GM18870 (cell line): ENCODE data around the gene RPL22.

Source experiments
- ATAC-seq: cut with Tn5 transposase; IDR thresholded peaks from one replicate; pipeline ENCODE4 v1.9.1; 2021; ENCODE audit warnings: moderate library complexity; ENCODE audit not compliant: unreplicated experiment

RPL22 gene

GRCh38 chr1:6199298-6200187 lies at the start of gene RPL22:
Gene RPL22 (minus strand): TSS chr1:6199595. CDS start chr1:6199573, 22 bp downstream.
- peak; percentile 92 for ATAC-seq

DNA sequence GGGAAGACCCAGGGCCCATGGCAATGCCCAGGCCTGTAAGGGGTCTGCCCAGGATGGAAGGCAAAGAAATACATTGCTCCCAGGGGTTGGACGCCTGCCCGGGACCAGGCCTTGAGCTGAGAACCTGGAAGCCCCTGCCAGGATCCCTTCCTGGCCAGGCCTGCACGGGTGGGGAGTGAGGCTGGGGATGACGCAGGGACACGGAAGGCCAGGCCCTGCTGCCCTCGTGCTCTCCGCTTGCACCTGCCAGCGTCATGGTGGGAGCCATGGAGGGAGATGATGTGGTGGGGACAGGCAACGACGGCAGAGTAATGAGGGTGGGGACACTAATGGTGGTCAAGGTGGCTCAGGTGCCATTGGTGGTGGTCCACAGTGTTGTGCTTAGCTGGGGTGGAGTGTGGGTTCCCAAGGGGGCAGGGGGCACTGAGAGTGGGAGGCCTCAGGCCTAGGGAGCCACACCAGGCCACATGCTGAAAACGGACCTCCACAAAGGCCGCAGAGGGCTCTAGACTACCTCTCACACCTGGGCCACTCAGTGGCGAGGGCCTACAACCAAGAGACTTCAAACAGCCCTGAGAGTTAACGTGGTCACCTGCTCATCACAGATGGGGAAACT lies 48.9 kb upstream of the RPL22 start:
- ATAC-seq = no peak

DNA sequence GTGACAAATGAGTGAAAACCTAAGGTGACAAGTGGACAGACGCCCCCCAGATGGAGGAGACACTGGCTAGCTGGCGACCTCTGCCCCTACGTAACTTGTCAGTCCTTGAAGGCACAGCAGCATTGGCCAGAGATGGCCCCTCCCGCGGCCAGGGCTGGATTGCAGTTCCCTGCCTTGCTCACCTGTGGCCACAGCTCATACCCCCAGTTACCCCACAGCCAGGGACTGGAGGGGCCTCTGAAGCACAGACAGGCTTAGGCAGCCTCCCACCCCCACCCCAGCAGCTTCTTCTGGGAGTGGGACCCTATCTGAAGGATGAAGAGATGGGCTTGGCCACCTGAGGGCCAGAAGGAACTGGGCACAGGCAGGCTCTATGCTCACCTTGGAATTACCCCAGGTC lies 48.3 kb upstream of the RPL22 start:
- no peak for ATAC-seq

DNA sequence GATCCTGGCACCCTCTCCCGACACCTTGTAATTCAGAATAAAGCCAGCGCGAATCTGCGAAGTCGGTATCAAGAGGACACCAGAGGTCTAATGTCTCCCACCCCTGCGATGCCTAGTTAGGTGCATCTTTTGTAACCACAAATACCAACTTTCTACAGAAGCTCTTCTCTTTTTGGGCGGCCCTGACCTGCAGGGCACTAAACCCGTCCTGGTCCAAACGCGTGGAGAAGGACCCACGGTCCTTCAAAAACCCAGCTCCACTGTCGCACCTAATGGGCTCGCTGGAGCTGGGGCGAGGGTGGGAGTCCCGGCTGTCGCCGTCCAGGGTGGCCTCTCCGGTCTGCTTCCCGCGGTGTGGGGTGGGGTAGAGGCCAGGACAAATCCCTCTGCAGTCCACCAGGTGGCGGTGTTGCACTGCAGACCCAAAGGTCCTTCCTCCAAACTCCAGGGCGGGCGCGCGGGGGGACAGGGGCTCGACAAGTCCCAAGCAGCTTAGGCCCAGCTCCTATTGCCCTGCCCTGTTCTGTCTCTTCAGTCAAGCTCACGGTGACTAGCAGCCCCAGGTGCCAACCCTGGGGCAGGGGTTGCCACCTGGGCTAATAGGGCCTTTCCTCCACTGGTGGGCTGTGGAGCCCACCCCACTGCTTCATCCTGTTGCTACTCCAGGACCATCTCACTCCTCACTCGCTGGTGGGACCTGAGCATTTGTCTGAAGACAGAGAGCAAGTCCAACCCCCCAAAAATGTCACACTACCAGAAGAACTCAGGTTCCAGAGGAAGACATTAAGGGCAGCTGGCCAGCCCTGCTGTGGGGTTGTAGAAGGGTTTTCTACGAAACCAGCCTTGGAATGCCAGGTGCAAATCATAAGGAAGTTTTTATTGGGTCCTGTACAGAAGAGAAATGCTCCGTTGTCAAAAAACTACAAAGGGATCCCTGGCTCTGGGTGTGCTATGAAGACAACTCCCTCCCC lies 47.4 kb upstream of the RPL22 start:
- no peak for ATAC-seq

DNA sequence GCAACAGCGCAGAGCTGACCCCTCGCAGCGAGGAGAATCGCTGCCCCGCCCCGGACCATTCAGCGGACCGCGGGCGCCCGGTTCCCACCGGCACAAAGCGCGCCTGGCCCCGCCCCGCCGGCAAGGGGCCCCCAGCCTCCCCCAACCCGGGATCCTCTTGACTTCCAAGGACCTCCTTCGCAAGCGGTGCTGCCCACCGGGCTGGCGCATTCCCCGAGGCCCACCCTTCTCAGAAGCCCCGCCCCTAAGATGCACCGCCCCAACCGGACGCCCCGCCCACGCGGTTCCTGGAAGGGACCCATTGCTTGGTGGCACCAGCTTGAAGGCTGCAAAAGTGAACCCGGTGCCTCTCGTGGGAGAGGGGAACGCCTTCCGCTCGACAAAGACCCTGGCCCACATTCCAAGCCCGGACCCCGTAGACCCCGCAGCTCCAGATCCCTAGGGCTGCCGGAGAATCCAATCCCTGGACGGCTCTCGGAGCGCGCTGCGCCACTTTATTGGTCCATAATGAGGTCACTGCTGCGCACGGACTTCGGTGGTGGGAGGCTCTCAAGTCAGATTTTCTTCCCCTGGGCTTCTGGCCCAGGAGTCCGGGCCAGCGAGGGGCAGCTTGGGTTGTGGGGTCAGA lies 46.6 kb upstream of the RPL22 start:
- ATAC-seq = no peak

GRCh38 chr1:6245086-6245868 lies 45.9 kb upstream of the RPL22 start:
- ATAC-seq = no peak

DNA sequence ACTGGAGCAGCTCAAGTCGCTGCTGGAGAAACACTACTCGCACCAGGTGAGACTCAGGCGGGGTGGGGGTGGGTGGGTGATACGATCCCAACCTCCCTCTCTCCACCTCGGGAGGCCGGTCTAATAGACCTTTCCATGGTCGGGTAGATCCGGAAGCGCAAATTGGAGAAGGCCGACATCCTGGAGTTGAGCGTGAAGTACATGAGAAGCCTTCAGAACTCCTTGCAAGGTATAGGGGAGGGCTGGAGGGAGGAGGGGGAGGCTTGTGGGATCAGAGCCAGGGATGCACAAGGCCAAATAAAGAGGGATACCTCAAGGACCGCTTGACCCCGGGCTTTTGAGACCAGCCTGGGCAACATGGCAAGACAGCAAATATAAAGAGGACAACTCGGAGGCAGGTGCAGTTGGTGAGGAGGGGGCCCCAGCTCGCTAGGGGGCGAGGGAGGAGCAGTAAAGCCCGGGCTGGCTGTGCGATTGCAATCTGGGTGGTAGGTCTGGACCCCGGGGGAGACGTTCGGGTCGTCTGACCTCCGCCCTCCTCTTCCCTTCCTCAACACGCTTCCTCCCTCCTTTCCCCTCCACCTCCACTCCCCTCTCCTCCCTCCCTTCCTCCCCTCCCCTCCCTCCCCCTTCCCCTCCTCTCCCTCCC lies 45.1 kb upstream of the RPL22 start:
- ATAC-seq = no peak

DNA sequence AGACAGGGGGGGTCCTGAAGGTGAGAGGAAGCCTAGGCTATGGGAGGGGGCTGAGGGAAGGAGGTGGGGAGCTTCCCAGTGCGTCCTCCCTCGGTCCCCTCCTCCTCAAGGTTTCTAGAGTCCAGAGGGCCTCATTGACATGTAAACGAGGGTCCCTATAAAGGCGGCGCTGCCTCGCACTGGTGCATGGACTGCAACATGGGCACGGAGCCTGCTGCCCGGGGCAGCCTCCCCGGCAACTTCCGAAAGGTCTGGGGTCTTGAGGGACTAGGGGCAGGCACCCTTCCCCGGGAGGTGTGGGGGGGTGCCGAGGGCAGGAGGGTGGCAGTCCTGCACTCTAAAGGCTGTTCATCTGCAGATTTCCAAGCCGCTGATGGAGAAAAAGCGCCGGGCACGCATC lies 44.6 kb upstream of the RPL22 start, which contains the start of gene HES3:
HES3 (plus strand) TSS at position 187 of the 400 bp plus-strand sequence; CDS start at position 374, 187 bp downstream.
- no peak for ATAC-seq

- no peak for ATAC-seq
Observed at GRCh38 chr1:6243053-6243834, 43.8 kb upstream of the RPL22 start.

DNA sequence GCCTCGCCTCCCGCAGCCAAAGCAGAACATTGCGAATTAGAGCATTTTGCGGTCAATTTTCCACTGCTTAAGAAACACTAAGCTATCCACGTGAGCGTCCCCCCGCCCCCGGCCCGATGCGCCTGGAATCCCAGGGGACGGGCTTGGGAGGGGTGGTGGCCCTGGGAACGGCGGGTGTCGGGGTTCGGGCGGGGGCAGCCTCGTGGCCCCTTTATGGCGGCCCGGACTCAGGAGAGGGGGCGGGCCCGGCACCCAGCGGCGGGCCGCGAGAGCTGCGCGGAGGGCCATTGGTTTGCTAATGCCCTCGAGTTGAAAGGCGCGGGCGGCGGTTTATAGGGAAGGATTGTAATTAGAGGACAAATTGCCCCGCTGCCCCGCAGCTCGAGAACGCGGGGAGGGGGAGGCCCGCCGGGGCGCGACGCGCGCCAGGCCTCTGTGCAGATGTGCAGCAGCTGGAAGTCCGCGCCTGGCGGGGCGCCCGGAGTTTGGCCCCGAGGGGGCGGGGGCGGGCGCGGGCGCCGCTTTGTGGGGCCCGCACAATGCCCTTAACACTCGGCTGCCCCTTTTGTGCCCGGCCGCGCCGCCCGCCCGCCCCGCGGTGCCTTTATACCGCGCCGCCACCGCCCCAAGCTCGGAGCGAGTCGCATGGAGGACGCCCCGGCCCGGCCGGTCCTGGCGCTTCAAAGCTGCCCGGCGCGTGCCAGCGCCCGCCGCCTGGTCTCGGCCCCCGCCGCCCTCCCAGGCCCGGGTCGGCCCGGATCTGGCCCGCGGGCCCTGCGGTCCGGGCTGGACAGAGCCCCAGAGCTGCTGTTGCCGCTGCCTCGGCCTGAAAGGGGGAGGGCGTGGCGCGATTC lies 42.7 kb upstream of the RPL22 start:
- ATAC-seq = no peak

DNA sequence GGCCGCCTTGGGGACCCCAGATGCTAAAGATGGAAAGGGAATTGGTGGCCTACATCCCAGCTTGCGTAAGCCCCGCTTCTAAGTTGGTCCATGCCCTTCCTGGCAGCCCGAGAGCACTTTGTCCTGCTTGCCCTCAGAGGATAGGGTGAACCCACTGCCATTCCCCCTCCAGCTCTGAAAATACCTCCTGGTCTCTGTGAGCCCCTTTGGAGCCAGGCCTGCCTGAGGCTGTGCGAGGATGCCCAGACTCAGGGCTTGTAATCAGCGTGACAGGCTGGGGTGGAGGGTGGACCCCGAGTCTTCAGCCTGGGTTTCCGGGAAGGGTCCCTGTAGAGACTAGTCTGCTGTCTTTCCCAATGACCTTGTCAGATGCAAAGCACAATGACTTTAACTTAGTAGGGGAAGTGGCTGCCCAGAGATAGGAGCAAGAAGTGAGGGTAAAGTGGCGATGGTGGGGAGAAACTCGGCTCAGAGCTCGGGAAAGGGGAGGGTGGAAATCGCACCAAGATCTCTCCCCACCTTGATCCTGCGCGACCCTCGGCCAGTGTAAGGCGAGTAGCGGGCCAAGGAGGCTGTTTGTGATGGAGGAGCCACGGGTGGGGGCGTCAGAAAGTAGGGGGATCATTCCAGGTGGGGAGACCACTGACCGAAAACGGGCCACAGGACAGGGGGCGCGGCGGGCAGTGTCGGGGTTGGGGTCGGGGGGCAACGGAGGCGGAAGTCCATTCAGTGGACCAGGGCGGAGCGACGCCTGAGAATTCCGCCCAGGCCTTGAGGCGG lies 41.9 kb upstream of the RPL22 start:
- ATAC-seq = no peak

DNA sequence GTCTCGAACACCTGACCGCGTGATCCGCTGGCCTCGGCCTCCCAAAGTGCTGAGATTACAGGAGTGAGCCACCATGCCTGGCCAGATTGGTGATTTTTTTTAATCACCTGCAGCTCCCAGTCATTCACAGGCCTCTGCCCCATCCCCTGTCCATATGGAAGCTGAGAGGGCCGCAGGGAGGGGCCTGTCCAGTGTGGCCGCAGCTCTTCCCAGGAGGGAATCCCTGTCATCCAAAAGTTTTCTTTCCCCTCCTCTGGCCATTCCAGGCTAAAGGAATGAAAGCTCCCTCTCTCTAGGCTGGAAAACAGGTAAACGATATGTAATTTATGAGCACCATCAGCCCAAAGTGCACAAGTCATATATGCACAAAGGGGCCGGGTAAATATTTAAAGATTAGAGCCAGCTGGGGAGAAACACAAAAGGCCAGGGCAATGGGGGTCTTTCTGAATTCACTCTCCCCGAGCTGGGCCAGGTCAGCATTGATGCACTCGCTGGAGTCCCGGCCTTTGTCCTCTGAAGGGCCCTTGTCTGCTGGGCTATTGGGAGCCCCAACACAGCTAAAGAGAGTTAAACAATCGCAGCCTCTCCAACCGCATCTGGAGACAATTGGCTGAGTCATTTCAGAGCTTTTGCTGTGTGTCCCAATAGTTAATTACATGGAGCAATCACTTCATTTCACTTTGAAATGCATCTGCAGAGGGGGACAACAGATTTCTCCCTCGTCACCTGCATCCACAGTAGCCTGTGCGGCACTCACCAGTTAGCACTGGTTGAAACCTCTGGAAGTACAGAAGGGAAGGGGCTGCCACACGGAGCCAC lies 40.8 kb upstream of the RPL22 start:
- ATAC-seq = no peak

DNA sequence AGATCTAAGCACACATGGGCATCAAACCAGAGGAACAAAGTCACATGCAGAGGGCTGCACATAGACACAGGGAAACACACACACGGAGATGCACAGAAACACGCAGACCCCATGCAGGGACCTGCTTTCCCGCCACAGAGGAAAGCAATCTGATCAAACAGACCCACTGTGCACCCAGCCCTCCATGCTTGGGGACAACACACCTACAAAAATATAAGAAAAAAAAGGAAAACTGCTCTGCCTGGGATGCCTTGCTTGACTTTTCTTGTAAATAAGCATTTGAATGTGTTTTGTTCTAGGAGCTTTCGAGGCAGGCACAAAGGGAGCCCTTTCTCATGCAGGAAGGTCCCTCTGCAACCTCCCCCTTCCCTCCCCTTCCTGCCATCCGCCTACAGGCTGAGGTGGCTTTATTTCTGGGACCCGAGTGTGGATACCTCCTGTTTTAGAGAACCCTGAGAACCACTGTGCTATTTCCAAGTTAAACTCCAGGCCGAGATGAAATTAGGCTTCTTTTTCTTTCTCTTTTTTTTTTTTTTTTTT lies 39.9 kb upstream of the RPL22 start:
- ATAC-seq = no peak

DNA sequence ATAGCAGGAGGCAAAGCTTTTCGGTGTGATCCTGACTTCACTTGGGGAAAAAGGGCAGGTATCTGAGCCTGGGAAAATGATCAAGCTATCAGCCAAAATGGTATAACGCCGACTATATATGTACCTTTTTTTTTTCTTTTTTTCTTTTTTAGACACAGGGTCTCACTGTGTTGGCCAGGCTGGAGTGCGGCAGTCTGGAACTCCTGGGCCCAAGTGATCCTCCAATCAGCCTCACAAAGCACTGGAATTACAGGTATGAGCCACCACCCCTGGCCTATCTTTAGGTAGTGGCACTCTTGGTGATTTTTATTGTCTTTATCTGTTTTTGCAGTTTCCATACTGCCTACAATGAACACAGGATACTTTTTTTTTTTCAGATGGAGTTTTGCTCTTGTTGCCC lies 37.7 kb upstream of the RPL22 start:
- no peak for ATAC-seq

GRCh38 chr1:6235296-6235677 lies 35.9 kb upstream of the RPL22 start:
- ATAC-seq = peak; percentile 20
